HPDE6-E6E7 (cell line): Measurements from ENCODE around the gene PARVA.

ENCODE experiments used
- DNase-seq: peaks from one replicate; pipeline ENCODE4 v3.0.0; 2011; ENCODE audit warnings: missing footprints; ENCODE audit errors: extremely low spot score

PARVA gene

DNA sequence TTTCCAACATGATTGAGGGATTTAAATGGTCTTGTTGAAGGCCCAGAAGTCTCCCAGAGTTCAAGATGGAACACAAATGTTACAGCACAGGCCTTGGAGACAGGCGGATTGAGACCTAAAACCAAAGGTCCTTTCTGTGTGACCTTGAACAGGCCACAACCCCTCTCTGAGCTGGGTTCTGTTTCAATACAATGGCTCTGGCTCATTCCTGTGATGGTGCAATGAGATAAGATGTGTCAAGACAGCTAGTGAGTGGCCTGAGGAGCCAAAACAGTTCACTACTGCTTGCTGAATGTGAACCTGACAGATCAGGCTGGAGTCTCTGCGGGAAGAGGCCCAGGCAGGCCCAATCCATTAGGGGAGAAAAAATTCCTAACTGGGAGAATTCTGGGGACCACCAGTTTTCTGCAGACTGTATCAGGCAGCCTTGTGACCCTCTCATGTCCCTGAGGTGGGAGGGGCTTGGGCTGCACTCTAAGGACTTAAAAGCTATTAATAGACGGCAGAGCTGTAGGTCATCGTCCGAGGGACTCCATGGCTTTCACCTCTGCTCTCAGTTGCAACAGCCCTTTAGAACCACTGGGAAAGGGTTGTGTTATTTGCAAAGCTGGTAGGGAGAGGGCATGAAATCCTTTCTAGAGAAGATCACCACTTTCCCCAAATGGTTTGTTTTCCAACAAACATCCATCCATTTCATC lies 170.7 kb downstream of the PARVA start:
- DNase-seq: no peak

- DNase-seq: no peak
Observed at GRCh38 chr11:12552692-12553091, 175.3 kb downstream of the PARVA start.

GRCh38 chr11:12554122-12554521 lies 176.8 kb downstream of the PARVA start:
- DNase-seq: no peak

GRCh38 chr11:12556155-12556554 lies 178.8 kb downstream of the PARVA start:
- no peak for DNase-seq

DNA sequence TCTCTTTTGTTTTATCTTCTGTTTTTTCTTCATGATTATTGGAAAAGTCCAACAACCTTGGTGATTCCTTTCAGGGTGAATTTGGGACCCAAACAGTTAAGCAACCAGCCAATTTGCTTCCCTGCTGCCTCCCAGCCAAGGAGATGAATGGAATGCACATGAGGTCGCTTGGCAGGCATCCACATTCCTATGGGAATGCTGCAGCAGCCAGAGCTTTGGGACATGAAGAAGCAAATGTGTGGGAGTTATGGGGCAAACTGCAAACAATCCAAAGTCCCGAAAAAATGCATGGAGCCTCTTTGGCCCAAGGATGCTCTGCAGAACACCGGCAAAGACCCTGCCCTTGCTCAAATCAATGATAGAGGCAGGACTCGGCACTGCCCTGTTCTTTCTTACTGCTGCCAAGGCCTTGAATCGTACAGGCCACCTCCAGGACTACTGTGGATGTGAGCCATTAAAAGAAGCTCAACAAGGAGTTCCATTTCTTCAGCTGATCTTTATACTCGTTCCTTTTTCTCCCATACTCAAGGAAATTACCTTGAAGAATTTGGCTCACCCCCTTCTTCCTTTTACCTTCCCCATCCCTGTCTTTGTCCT lies 179.5 kb downstream of the PARVA start:
- no peak for DNase-seq

DNA sequence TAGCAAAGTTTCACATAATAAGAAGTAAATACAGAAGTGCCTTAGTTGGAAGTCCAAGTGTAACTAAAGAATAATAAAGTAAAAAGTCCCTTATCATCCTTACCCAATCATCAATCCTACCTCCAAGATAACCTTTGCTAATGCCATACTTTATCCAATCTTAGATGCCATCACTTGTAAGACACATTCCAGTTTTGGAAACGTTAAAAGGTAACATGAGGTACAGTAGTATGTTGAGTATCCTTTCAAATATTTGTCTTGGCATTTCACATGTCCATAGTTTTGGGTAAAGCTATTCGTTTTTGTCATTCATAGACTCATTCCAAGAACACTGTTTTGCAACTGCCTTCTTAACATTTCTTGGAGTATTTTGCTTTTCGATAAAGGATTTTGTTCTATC lies 181.6 kb downstream of the PARVA start:
- no peak for DNase-seq

DNA sequence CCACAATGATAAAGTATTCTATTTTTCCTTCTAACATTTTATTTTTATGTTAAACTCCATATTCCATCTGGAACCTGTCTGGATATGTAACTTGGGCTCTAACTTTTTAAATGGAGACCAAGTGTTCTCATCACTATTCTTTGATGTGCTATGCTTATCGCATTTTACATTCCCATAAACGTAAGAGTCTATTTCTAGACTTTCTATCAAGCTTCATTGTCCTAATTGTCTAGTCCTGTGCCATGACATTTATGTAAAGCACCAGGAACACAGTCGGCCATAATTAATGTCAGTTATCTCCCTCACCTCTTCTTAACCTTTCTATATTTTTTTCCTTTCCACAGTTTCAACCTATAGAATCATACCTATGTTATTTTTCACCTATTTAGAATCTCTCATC lies 183.0 kb downstream of the PARVA start:
- no peak for DNase-seq

- DNase-seq: no peak
Observed at GRCh38 chr11:12560861-12561260, 183.5 kb downstream of the PARVA start.

- no peak for DNase-seq
Observed at GRCh38 chr11:12564012-12564411, 186.6 kb downstream of the PARVA start.

- DNase-seq: no peak
Observed at GRCh38 chr11:12565406-12565805, 188.0 kb downstream of the PARVA start.

GRCh38 chr11:12567746-12568460 lies 190.5 kb downstream of the PARVA start:
- no peak for DNase-seq

DNA sequence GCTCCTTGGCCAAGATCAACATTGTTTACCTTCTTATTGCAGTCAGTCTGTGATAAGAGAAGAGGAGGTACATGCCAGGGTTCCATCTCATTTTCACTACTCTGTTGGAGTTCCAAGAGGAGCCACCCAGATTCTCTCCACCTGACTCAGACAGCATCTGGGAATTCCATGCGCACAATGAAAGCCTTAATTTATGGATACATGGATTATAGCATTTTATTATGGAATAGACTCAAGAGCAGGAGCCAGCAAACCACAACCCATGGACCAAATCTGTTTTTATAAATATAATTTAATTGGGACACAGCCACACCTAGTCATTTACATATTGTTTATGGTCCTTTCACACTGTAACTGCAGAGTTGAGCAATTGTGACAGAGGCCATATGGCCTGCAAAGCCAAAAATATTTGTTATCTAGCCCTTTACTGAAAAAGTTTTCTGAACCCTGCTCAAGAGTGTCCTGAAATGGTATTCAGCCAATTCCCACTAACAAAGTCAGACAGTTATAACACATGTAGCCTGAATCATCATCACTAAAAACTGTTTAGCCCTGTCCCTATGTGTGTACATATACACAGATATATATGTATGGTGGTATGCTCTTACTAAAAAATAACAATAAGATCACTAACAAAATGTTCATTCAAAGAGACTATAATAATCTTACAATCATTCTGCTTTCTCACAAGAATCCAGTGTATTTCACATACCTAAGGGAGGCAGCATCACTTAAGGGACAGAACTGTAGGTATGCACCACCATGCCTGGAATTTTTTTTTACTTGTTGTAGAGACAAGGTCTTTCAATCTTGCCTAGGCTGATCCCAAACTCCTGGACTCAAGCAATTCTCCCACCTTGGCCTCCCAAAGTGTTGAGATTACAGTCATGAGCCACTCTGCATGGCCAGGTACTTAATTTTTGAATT lies 192.4 kb downstream of the PARVA start:
- no peak for DNase-seq

DNA sequence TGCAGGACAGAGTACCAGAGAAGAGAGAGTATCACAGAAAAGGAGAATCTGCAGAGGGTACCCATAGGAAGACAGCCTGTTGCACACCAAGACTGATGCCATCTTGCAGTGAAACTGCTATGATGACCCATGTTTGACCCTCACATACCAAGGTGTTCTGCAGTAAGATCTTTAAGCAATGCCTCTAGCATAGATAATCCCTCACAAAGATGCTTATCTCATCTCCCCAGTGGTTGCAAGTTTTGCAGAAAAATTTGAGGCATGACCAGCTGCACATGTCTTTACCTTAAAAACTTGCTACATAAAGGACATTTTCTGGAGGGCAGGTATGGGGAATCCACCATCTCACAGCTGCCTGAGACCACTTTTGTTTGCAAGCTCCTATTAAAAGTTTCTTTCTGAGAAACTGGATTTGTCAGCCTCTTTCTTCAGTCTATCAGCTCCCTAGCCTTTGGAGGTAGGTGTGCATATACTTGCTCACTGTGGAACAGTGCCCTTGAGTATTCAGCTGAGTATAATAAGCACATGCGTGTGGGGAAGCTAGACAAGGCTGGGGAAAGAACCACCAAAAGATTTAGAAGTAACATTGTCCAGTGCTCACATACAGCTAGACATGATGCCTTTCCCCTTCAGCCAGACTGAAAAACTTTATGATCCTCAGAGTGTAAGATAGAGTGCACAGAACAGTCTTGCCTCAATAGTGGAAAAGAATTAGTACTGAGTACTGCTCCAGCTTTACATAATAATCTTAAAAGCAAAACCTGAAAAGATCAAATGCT lies 196.5 kb downstream of the PARVA start:
- no peak for DNase-seq

- no peak for DNase-seq
Observed at GRCh38 chr11:12577725-12578644, 200.6 kb downstream of the PARVA start.

GRCh38 chr11:12581416-12581815 lies 204.0 kb downstream of the PARVA start:
- DNase-seq: no peak

DNA sequence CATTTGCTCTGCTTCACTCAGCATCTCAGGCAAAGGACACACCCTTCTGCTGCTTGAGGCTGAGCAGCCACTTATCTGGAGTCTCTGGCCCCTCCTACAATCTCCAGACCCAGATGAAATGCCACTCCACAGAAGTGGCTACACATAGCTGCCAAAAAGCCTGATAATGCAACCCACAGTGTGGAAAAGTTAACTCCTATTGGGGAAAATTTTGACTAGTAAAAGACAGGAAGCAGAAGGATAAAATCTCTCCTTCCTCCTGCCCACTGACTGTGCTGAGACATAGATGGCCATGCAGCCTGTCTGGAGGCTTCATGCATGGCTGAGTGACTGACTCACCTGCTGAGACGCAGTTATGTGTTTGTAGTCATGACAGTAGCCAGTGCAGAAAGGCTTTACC lies 204.6 kb downstream of the PARVA start:
- DNase-seq: peak; percentile 58
